SU-DHL-6 (cell line): ENCODE data around the gene MGP.

ENCODE experiments used
- EZH2phosphoT487 ChIP-seq: fragments of 200-600 bp; sonication (generic), shearing (Covaris generic); conservative IDR thresholded peaks from 2 replicates; pipeline ENCODE4 v1.6.1; 2018; ENCODE audit warnings: mild to moderate bottlenecking, antibody characterized with exemption, low read length, moderate library complexity, mixed read lengths
- TF ChIP-seq, protein P1 (sequence below): fragments of 200-600 bp; sonication (generic); IDR thresholded peaks from one replicate; pipeline ENCODE4 v1.5.1; 2017; ENCODE audit warnings: antibody characterized with exemption, mild to moderate bottlenecking, low read length, moderate library complexity; ENCODE audit not compliant: insufficient read depth, poor library complexity, severe bottlenecking

DNA sequence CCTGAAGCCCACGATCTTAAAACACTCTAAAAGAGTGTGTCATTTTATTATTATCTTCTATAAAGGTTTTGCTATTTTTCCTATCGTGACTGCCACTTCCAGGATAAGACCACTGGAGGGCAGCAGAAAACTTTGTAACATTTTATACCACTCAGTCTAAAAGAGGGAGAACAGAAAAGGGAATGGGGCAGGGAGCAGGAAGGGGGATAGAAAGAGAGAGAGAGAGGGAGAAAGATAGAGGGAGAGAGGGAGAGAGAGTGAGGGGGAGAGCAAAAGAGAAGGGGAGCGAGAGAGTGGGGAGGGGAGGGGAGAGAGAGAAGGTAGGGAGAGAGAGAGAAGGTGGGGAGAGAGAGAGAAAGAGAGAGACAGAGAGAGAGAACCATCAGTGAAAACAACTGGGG, 40.3 kb downstream of the MGP start:
- TF ChIP-seq, protein P1, sequence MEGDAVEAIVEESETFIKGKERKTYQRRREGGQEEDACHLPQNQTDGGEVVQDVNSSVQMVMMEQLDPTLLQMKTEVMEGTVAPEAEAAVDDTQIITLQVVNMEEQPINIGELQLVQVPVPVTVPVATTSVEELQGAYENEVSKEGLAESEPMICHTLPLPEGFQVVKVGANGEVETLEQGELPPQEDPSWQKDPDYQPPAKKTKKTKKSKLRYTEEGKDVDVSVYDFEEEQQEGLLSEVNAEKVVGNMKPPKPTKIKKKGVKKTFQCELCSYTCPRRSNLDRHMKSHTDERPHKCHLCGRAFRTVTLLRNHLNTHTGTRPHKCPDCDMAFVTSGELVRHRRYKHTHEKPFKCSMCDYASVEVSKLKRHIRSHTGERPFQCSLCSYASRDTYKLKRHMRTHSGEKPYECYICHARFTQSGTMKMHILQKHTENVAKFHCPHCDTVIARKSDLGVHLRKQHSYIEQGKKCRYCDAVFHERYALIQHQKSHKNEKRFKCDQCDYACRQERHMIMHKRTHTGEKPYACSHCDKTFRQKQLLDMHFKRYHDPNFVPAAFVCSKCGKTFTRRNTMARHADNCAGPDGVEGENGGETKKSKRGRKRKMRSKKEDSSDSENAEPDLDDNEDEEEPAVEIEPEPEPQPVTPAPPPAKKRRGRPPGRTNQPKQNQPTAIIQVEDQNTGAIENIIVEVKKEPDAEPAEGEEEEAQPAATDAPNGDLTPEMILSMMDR = peak; percentile 96
- TF ChIP-seq EZH2phosphoT487 = no peak
